HEK293 (cell line): Measurements from ENCODE around the gene SYNJ1.

Source experiments
- CTCF ChIA-PET: fragments of 350-600 bp; formaldehyde crosslinking; extraction: SDS; loops from one replicate; lab custom pipeline; 2021; ENCODE audit warnings: antibody characterized with exemption; lab: Yijun Ruan, JAX
- POLR2A ChIA-PET: fragments of 300-600 bp; formaldehyde crosslinking; extraction: SDS; loops from one replicate; lab custom pipeline; 2020; ENCODE audit warnings: antibody characterized with exemption, inconsistent platforms; lab: Yijun Ruan, JAX
- H3K27ac ChIP-seq: fragments of 200-500 bp; sonication (Bioruptor generic); 2 replicates; pipeline ENCODE4 v1.5.1; 2014; ENCODE audit warnings: low read depth, low read length, control low read depth, inconsistent platforms; ENCODE audit errors: extremely low read depth
- H3K36me3 ChIP-seq, 2 experiments: fragments of 200-500 bp in 1 of 2; sonication (Bioruptor generic) in 1 of 2; 1 replicate in 1 of 2; 2 replicates in 1 of 2; pipeline ENCODE4 v1.5.1; 2014 to 2017; ENCODE audit warnings: inconsistent platforms in 2 of 2, low read length in 2 of 2; ENCODE audit not compliant: control insufficient read depth in 2 of 2, insufficient read depth in 1 of 2
- H3K4me1 ChIP-seq: fragments of 200-500 bp; sonication (Bioruptor generic); 2 replicates; pipeline ENCODE4 v1.5.1; 2014; ENCODE audit warnings: mild to moderate bottlenecking, low read length, inconsistent platforms; ENCODE audit not compliant: control insufficient read depth, insufficient read depth
- H3K4me3 ChIP-seq: 2 replicates; pipeline ENCODE4 v1.5.1; 2011; ENCODE audit warnings: low read depth, mild to moderate bottlenecking, control low read depth, low read length, moderate library complexity
- H3K9me3 ChIP-seq: fragments of 200-500 bp; sonication (Bioruptor generic); 2 replicates; pipeline ENCODE4 v1.5.1; 2014; ENCODE audit warnings: low read depth, low read length, inconsistent platforms; ENCODE audit not compliant: control insufficient read depth, insufficient read depth
- BCL11B ChIP-seq: fragments of 450-650 bp; formaldehyde crosslinking; IDR thresholded peaks from 2 replicates; pipeline ENCODE4 v1.5.1; 2016; ENCODE audit warnings: low read depth, missing biosample characterization, missing genetic modification characterization
- GLI4 ChIP-seq: fragments of 450-650 bp; formaldehyde crosslinking; IDR thresholded peaks from 2 replicates; pipeline ENCODE4 v1.5.1; 2016; ENCODE audit warnings: missing biosample characterization, missing genetic modification characterization
- HOXC10 ChIP-seq: sonication (generic); formaldehyde crosslinking; IDR thresholded peaks from 2 replicates; pipeline ENCODE4 v1.8.1; 2023; ENCODE audit warnings: mild to moderate bottlenecking, missing genetic modification reagents
- PRDM1 ChIP-seq: fragments of 450-650 bp; formaldehyde crosslinking; IDR thresholded peaks from 2 replicates; pipeline ENCODE4; 2016; ENCODE audit warnings: missing biosample characterization, missing genetic modification characterization
- REPIN1 ChIP-seq: fragments of 450-650 bp; formaldehyde crosslinking; IDR thresholded peaks from 2 replicates; pipeline ENCODE4 v1.5.1; 2017; ENCODE audit warnings: missing biosample characterization, missing genetic modification characterization, low read depth
- SCRT1 ChIP-seq: fragments of 450-650 bp; formaldehyde crosslinking; IDR thresholded peaks from 2 replicates; pipeline ENCODE4 v1.5.1; 2016; ENCODE audit warnings: missing biosample characterization, missing genetic modification characterization, borderline replicate concordance
- ZBTB20 ChIP-seq: fragments of 450-650 bp; formaldehyde crosslinking; IDR thresholded peaks from 2 replicates; pipeline ENCODE4 v1.5.1; 2016; ENCODE audit warnings: missing biosample characterization, missing genetic modification characterization
- ZIC2 ChIP-seq: fragments of 450-650 bp; formaldehyde crosslinking; IDR thresholded peaks from 2 replicates; pipeline ENCODE4 v1.5.1; 2016; ENCODE audit warnings: missing biosample characterization, missing genetic modification characterization
- ZNF114 ChIP-seq: fragments of 450-650 bp; formaldehyde crosslinking; IDR thresholded peaks from 2 replicates; pipeline ENCODE4 v1.5.0; 2017; ENCODE audit warnings: missing biosample characterization, missing genetic modification characterization
- ZNF133 ChIP-seq: fragments of 450-650 bp; formaldehyde crosslinking; IDR thresholded peaks from 2 replicates; pipeline ENCODE4 v1.5.1; 2016; ENCODE audit warnings: missing biosample characterization, missing genetic modification characterization
- ZNF157 ChIP-seq: fragments of 450-650 bp; formaldehyde crosslinking; IDR thresholded peaks from 2 replicates; pipeline ENCODE4 v1.5.1; 2016; ENCODE audit warnings: missing biosample characterization, missing genetic modification characterization
- ZNF248 ChIP-seq: fragments of 450-650 bp; formaldehyde crosslinking; IDR thresholded peaks from 2 replicates; pipeline ENCODE4 v1.5.1; 2017; ENCODE audit warnings: missing biosample characterization, missing genetic modification characterization
- ZNF292 ChIP-seq: fragments of 450-650 bp; formaldehyde crosslinking; IDR thresholded peaks from 2 replicates; pipeline ENCODE4 v1.5.1; 2016; ENCODE audit warnings: low read depth, missing biosample characterization, missing genetic modification characterization, borderline replicate concordance
- ZNF335 ChIP-seq: fragments of 450-650 bp; formaldehyde crosslinking; conservative IDR thresholded peaks from 2 replicates; pipeline ENCODE4 v1.5.1; 2016; ENCODE audit warnings: missing biosample characterization, missing genetic modification characterization
- ZNF830 ChIP-seq: fragments of 450-650 bp; IDR thresholded peaks from 2 replicates; pipeline ENCODE4 v1.5.0; 2018; ENCODE audit warnings: missing biosample characterization, missing genetic modification characterization, low read depth, mild to moderate bottlenecking, moderate library complexity
- TF ChIP-seq, protein P1 (sequence below): fragments of 450-650 bp; formaldehyde crosslinking; IDR thresholded peaks from 2 replicates; pipeline ENCODE4 v1.5.1; 2016; ENCODE audit warnings: missing biosample characterization, missing genetic modification characterization
- TF ChIP-seq, protein P2 (sequence below): fragments of 450-650 bp; formaldehyde crosslinking; IDR thresholded peaks from 2 replicates; pipeline ENCODE4 v1.5.0; 2017; ENCODE audit warnings: missing biosample characterization, missing genetic modification characterization, borderline replicate concordance
- TF ChIP-seq, protein P3 (sequence below): fragments of 450-650 bp; formaldehyde crosslinking; IDR thresholded peaks from 2 replicates; pipeline ENCODE4 v1.5.1; 2016; ENCODE audit warnings: missing biosample characterization, missing genetic modification characterization

SYNJ1 gene

GRCh38 chr21:32710069-32710784, 17.6 kb downstream of the SYNJ1 start (continued):
- TF ChIP-seq REPIN1 (tag by site-specific recombination) = 0 out of 2 replicates have a peak, but pooled peaks have one; percentile 49

DNA sequence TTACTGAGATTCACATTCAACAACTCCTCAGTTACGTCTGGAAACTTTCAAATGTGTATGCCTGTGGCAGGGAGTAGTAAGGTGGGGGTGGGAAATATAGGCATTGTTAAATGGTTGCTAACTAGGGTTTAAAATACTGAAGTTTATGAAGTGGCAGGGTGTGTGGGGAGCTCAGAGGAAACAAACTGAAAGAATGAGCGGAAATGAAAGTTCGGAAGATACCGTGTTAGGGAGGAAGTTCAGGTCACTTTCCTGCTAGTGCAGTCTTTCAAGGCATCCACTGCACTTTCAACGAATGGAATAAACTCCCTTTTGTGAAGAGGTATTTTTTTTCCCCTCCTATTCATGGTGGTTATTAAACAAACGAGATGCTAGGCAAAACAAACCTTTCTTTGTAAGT, 19.7 kb downstream of the SYNJ1 start:
- Histone ChIP-seq H3K27ac (no peak overlapping the region), H3K36me3 (no peaks in the 10 kb centered on the region; a peak in 1 of 3 replicates), H3K9me3 (no peaks in the 10 kb centered on the region), H3K4me1 (peaks cover 18% of the 10 kb centered on the region; the same call in 1 of the 2 replicates), H3K4me3 (no peak overlapping the region)
- TF ChIP-seq BCL11B (tag by site-specific recombination) (no peak), PRDM1 (peak; percentile 60), ZIC2 (no peak), GLI4 (tag by site-specific recombination) (no peak), ZBTB20 (tag by site-specific recombination) (no peak), ZNF114 (tag by site-specific recombination) (no peak), ZNF830 (tag by site-specific recombination) (no peak)
- TF ChIP-seq, protein P1, sequence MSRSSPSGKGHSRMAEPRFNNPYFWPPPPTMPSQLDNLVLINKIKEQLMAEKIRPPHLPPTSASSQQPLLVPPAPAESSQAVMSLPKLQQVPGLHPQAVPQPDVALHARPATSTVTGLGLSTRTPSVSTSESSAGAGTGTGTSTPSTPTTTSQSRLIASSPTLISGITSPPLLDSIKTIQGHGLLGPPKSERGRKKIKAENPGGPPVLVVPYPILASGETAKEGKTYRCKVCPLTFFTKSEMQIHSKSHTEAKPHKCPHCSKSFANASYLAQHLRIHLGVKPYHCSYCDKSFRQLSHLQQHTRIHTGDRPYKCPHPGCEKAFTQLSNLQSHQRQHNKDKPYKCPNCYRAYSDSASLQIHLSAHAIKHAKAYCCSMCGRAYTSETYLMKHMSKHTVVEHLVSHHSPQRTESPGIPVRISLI (tag by site-specific recombination) = no peak
- POLR2A ChIA-PET = no interaction called here
- CTCF ChIA-PET = interaction anchor here (1.0 kb wide), 1 partner anchor 19 kb away, joined by 4 read pairs; no protein-coding TSS in a partner anchor

- POLR2A ChIA-PET = no interaction called here
- no peaks in the 10 kb centered on the region; a peak in 1 of 3 replicates for H3K36me3 ChIP-seq
- CTCF ChIA-PET = no interaction called here
- H3K4me1 ChIP-seq = peaks cover 21% of the 10 kb centered on the region; the same call in 1 of the 2 replicates
- TF ChIP-seq, protein P2, sequence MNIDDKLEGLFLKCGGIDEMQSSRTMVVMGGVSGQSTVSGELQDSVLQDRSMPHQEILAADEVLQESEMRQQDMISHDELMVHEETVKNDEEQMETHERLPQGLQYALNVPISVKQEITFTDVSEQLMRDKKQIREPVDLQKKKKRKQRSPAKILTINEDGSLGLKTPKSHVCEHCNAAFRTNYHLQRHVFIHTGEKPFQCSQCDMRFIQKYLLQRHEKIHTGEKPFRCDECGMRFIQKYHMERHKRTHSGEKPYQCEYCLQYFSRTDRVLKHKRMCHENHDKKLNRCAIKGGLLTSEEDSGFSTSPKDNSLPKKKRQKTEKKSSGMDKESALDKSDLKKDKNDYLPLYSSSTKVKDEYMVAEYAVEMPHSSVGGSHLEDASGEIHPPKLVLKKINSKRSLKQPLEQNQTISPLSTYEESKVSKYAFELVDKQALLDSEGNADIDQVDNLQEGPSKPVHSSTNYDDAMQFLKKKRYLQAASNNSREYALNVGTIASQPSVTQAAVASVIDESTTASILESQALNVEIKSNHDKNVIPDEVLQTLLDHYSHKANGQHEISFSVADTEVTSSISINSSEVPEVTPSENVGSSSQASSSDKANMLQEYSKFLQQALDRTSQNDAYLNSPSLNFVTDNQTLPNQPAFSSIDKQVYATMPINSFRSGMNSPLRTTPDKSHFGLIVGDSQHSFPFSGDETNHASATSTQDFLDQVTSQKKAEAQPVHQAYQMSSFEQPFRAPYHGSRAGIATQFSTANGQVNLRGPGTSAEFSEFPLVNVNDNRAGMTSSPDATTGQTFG (tag by site-specific recombination) = no peak
- TF ChIP-seq ZNF133 (tag by site-specific recombination) (no peak), ZNF248 (tag by site-specific recombination) (no peak), ZNF292 (tag by site-specific recombination) (no peak), ZNF157 (no peak), HOXC10 (CRISPR knock-in tag) (no peak), SCRT1 (tag by site-specific recombination) (no peak), ZNF335 (tag by site-specific recombination) (no peak)
- TF ChIP-seq, protein P3, sequence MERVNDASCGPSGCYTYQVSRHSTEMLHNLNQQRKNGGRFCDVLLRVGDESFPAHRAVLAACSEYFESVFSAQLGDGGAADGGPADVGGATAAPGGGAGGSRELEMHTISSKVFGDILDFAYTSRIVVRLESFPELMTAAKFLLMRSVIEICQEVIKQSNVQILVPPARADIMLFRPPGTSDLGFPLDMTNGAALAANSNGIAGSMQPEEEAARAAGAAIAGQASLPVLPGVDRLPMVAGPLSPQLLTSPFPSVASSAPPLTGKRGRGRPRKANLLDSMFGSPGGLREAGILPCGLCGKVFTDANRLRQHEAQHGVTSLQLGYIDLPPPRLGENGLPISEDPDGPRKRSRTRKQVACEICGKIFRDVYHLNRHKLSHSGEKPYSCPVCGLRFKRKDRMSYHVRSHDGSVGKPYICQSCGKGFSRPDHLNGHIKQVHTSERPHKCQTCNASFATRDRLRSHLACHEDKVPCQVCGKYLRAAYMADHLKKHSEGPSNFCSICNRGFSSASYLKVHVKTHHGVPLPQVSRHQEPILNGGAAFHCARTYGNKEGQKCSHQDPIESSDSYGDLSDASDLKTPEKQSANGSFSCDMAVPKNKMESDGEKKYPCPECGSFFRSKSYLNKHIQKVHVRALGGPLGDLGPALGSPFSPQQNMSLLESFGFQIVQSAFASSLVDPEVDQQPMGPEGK (tag by site-specific recombination) = no peak
- H3K9me3 ChIP-seq = no peaks in the 10 kb centered on the region
- no peak overlapping the region for H3K27ac ChIP-seq
- H3K4me3 ChIP-seq = no peak overlapping the region
Measured at GRCh38 chr21:32705901-32706300, 21.9 kb downstream of the SYNJ1 start.
